ENCODE measurements around the gene HOXC10. TPM values are rescaled to one million over a fixed set of nuclear protein-coding genes. Genes with fewer than 3 reads are reported as not detected.

Gene HOXC10
- total RNA-seq, 1 donor from 2014 or later: 8.5 TPM

GRCh38 chr12:53950789-53951576 is 34.0 kb upstream of the HOXC10 start:
- no peak for DNase-seq (ENCODE audit: low spot score)

- DNase-seq (ENCODE audit: low spot score): no peak
Measured at GRCh38 chr12:53951577-53952334, 33.2 kb upstream of the HOXC10 start.

- DNase-seq (ENCODE audit: low spot score): no peak
Measured at GRCh38 chr12:53952335-53952694, 32.6 kb upstream of the HOXC10 start.

GRCh38 chr12:53952871-53953734 is 31.8 kb upstream of the HOXC10 start:
- DNase-seq (ENCODE audit: low spot score): no peak

GRCh38 chr12:53953831-53954693 is 30.9 kb upstream of the HOXC10 start:
- no peak for DNase-seq (ENCODE audit: low spot score)

GRCh38 chr12:53954694-53955035 is 30.3 kb upstream of the HOXC10 start, which contains the start of gene HOXC12:
Gene HOXC12, plus strand, starts transcription at chr12:53954903. Its CDS starts 27 bp downstream, at chr12:53954930.
- DNase-seq (ENCODE audit: low spot score): no peak

- no peak for DNase-seq (ENCODE audit: low spot score)
Measured at GRCh38 chr12:53955036-53955775, 29.7 kb upstream of the HOXC10 start.

GRCh38 chr12:53955776-53956250 is 29.1 kb upstream of the HOXC10 start:
- no peak for DNase-seq (ENCODE audit: low spot score)

GRCh38 chr12:53956251-53956887 is 28.6 kb upstream of the HOXC10 start:
- DNase-seq (ENCODE audit: low spot score): no peak

- DNase-seq (ENCODE audit: low spot score): no peak
Measured at GRCh38 chr12:53956914-53957536, 27.9 kb upstream of the HOXC10 start.

GRCh38 chr12:53958128-53958527 is 26.8 kb upstream of the HOXC10 start:
- no peak for DNase-seq (ENCODE audit: low spot score)

- no peak for DNase-seq (ENCODE audit: low spot score)
Measured at GRCh38 chr12:53959314-53959713, 25.6 kb upstream of the HOXC10 start.

- no peak for DNase-seq (ENCODE audit: low spot score)
Measured at GRCh38 chr12:53960187-53961024, 24.5 kb upstream of the HOXC10 start.

GRCh38 chr12:53961025-53961761 is 23.8 kb upstream of the HOXC10 start:
- no peak for DNase-seq (ENCODE audit: low spot score)

GRCh38 chr12:53963005-53963404 is 21.9 kb upstream of the HOXC10 start:
- no peak for DNase-seq (ENCODE audit: low spot score)

- no peak for DNase-seq (ENCODE audit: low spot score)
Measured at GRCh38 chr12:53963434-53964314, 21.3 kb upstream of the HOXC10 start.

- no peak for DNase-seq (ENCODE audit: low spot score)
Measured at GRCh38 chr12:53964315-53964713, 20.6 kb upstream of the HOXC10 start.

All from ureter (tissue), 1 donor.